ENCODE measurements around the gene NEURL3.

Gene NEURL3

DNA sequence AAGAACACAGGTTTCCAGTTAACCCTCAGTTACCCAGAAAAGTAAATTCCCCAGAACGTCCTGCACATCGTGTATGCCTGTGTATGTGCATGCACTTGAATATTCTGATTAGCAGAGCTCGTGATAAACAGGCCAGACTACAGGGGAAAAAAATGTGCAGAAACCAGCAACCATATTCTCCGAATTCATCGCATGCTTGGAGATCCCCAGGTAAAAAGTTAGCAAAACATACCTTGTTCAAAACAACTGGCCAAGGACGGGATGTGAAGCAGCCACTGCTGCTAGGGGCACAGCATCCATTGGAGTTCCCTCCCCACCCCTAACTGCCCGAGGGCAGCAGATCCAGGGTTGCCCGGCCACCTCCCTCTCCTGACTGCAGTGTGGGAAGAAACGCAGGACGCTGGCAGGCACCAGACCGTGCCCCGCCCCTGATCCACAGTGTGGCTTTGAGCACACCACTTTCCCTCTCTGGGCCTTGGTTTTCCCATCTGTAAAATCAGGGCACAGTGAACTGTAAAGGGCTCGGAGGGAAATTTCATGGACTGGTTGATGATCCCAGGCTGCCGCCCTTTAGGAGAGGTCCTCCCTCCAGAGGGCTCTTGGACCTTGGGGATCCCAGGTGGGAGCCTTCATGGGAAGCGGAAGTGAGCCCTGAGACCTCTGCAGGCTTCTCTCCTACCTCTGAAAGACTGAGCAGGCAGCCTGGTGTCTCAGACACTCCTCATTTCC is 19.5 kb upstream of the NEURL3 start:
- Histone ChIP-seq H3K4me1 (ENCODE audit: low read depth, poor library complexity, severe bottlenecking) (peaks cover 70% of the 10 kb centered on the region), H3K4me3 (IDR thresholded peaks at IDR 0.05; ENCODE audit: insufficient read depth, low read depth, low read length) (no peak overlapping the region), H3K4me2 (peak overlapping the region; percentile 98), H3K9ac (no peak overlapping the region; the same call in 1 of the 2 replicates), H3K36me3 (ENCODE audit: insufficient read depth) (no peaks in the 10 kb centered on the region), H3K27ac (peak overlapping the region; percentile 96), H3K27me3 (ENCODE audit: insufficient read depth, low read depth) (no peaks in the 10 kb centered on the region), H2AFZ (ENCODE audit: low read depth) (no peak overlapping the region), H4K20me1 (ENCODE audit: insufficient read depth) (no peaks in the 10 kb centered on the region), H3K79me2 (ENCODE audit: insufficient read depth, low read depth) (no peaks in the 10 kb centered on the region)
- TF ChIP-seq, protein P1, sequence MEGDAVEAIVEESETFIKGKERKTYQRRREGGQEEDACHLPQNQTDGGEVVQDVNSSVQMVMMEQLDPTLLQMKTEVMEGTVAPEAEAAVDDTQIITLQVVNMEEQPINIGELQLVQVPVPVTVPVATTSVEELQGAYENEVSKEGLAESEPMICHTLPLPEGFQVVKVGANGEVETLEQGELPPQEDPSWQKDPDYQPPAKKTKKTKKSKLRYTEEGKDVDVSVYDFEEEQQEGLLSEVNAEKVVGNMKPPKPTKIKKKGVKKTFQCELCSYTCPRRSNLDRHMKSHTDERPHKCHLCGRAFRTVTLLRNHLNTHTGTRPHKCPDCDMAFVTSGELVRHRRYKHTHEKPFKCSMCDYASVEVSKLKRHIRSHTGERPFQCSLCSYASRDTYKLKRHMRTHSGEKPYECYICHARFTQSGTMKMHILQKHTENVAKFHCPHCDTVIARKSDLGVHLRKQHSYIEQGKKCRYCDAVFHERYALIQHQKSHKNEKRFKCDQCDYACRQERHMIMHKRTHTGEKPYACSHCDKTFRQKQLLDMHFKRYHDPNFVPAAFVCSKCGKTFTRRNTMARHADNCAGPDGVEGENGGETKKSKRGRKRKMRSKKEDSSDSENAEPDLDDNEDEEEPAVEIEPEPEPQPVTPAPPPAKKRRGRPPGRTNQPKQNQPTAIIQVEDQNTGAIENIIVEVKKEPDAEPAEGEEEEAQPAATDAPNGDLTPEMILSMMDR (conservative IDR thresholded peaks at IDR 0.05; ENCODE audit: low read depth, low read length), result no peak

- no peaks in the 10 kb centered on the region for H3K79me2 ChIP-seq (ENCODE audit: insufficient read depth, low read depth)
- H3K4me2 ChIP-seq, result peak overlapping the region; percentile 98
- H3K27ac ChIP-seq, result no peak overlapping the region; the same call in 1 of the 2 replicates
- no peak overlapping the region for H3K4me3 ChIP-seq (IDR thresholded peaks at IDR 0.05; ENCODE audit: insufficient read depth, low read depth, low read length)
- no peaks in the 10 kb centered on the region for H4K20me1 ChIP-seq (ENCODE audit: insufficient read depth)
- no peak overlapping the region for H2AFZ ChIP-seq (ENCODE audit: low read depth)
- H3K27me3 ChIP-seq (ENCODE audit: insufficient read depth, low read depth), result no peaks in the 10 kb centered on the region
- TF ChIP-seq, protein P1 (conservative IDR thresholded peaks at IDR 0.05; ENCODE audit: low read depth, low read length), result no peak
- H3K36me3 ChIP-seq (ENCODE audit: insufficient read depth), result no peaks in the 10 kb centered on the region
- peaks cover 63% of the 10 kb centered on the region for H3K4me1 ChIP-seq (ENCODE audit: low read depth, poor library complexity, severe bottlenecking)
- no peak overlapping the region for H3K9ac ChIP-seq
These were observed 18.7 kb upstream of the NEURL3 start for GRCh38 chr2:96523659-96524481.

- Histone ChIP-seq H3K27ac (no peak overlapping the region), H3K36me3 (ENCODE audit: insufficient read depth) (no peaks in the 10 kb centered on the region), H3K27me3 (ENCODE audit: insufficient read depth, low read depth) (no peaks in the 10 kb centered on the region), H4K20me1 (ENCODE audit: insufficient read depth) (no peaks in the 10 kb centered on the region), H3K9ac (no peak overlapping the region), H3K4me2 (no peak overlapping the region), H2AFZ (ENCODE audit: low read depth) (no peak overlapping the region), H3K4me1 (ENCODE audit: low read depth, poor library complexity, severe bottlenecking) (peaks cover 50% of the 10 kb centered on the region), H3K79me2 (ENCODE audit: insufficient read depth, low read depth) (no peaks in the 10 kb centered on the region), H3K4me3 (IDR thresholded peaks at IDR 0.05; ENCODE audit: insufficient read depth, low read depth, low read length) (no peak overlapping the region)
- TF ChIP-seq, protein P1 (conservative IDR thresholded peaks at IDR 0.05; ENCODE audit: low read depth, low read length), result no peak
These were observed 17.4 kb upstream of the NEURL3 start for GRCh38 chr2:96522304-96523203.

- Histone ChIP-seq H3K4me2 (no peak overlapping the region), H3K4me3 (IDR thresholded peaks at IDR 0.05; ENCODE audit: insufficient read depth, low read depth, low read length) (no peak overlapping the region), H3K27ac (no peak overlapping the region), H3K4me1 (ENCODE audit: low read depth, poor library complexity, severe bottlenecking) (peaks cover 41% of the 10 kb centered on the region), H3K9ac (no peak overlapping the region), H2AFZ (ENCODE audit: low read depth) (no peak overlapping the region), H3K27me3 (ENCODE audit: insufficient read depth, low read depth) (no peaks in the 10 kb centered on the region), H4K20me1 (ENCODE audit: insufficient read depth) (no peaks in the 10 kb centered on the region), H3K79me2 (ENCODE audit: insufficient read depth, low read depth) (no peaks in the 10 kb centered on the region), H3K36me3 (ENCODE audit: insufficient read depth) (no peaks in the 10 kb centered on the region)
- TF ChIP-seq, protein P1 (conservative IDR thresholded peaks at IDR 0.05; ENCODE audit: low read depth, low read length), result no peak
These were observed 16.1 kb upstream of the NEURL3 start for GRCh38 chr2:96521219-96521618.

Data from KMS-11 (cell line).